Measurements from ENCODE around the gene SUPT6H.

The SUPT6H gene

DNA sequence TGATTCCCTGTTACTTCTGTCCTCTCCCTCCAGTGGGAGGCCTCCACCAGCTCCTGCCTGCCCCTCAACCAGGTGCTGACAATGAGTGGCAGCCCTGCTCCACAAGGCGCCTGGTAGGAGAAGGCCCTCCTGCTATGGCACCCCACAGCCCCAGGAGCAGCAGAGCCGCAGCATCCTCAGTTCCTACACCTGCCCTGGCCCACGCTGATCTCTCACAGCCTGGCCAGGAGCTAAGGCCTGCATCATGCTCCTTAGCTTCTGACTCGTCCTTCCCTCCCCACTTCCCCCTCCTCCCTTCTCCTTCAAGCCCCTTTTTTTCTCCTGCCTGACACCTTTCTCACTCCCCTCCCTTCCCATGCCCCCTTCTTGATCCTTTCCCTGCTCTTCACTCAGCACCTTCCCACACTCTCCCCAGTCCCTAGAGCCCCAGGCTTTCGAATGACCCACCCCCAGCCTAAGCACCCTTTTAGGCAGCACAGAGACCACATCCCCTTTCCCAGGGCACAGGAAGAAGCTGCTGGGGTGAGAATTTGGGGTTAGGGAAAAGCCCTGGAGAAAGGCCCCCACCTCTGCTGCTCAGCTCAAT is 43.2 kb downstream of the SUPT6H start:
- DNase-seq: no peak
- Histone ChIP-seq H3K14ac (ENCODE audit: low read length in 2 of 2) (no peak overlapping the region), H3K4me3 (ENCODE audit: insufficient read depth in 1 of 2, low read depth in 1 of 2, low read length in 2 of 2) (no peak overlapping the region), H3K79me1 (replicated peaks; ENCODE audit: low read length, poor library complexity, severe bottlenecking) (peaks cover 7% of the 10 kb centered on the region), H3K9me3 (ENCODE audit: control insufficient read depth, low read length) (no peaks in the 10 kb centered on the region), H2BK12ac (ENCODE audit: low read length in 2 of 2) (no peak overlapping the region), H3K36me3 (ENCODE audit: control insufficient read depth in 1 of 2, insufficient read depth in 2 of 2, low read depth in 1 of 2, low read length in 2 of 2) (peaks cover 63 to 67% of the 10 kb centered on the region in 2 experiments), H3K4me1 (ENCODE audit: control insufficient read depth, insufficient read depth, low read depth, low read length) (peaks cover 6% of the 10 kb centered on the region), H3K4ac (ENCODE audit: low read depth in 1 of 2, low read length in 2 of 2) (no peak overlapping the region), H3K27ac (ENCODE audit: low read length, poor library complexity, severe bottlenecking) (no peak overlapping the region), H2AFZ (ENCODE audit: low read depth, low read length) (no peak overlapping the region), H2BK120ac (ENCODE audit: low read depth, low read length) (no peak overlapping the region), H3K23ac (ENCODE audit: low read length in 2 of 2) (no peak overlapping the region), H4K8ac (ENCODE audit: low read length) (no peak overlapping the region), H3K4me2 (ENCODE audit: low read length, poor library complexity, severe bottlenecking) (no peak overlapping the region), H2AK5ac (ENCODE audit: low read length, severe bottlenecking) (no peak overlapping the region), H3K18ac (ENCODE audit: low read depth in 1 of 2, low read length in 2 of 2) (no peak overlapping the region), H2BK5ac (ENCODE audit: low read depth, low read length, poor library complexity, severe bottlenecking) (no peak overlapping the region), H4K91ac (ENCODE audit: low read length) (no peak overlapping the region), H3K27me3 (ENCODE audit: control insufficient read depth in 1 of 2, insufficient read depth in 1 of 2, low read length in 2 of 2) (no peaks in the 10 kb centered on the region), H2BK15ac (ENCODE audit: low read depth, poor library complexity, severe bottlenecking) (no peak overlapping the region), H3K9ac (ENCODE audit: low read length) (no peak overlapping the region)
- 76% methylated on average over 5 of the region's 5 CpGs for WGBS

GRCh38 chr17:28705728-28706334 is 43.8 kb downstream of the SUPT6H start:
- no peak overlapping the region for H2BK5ac ChIP-seq (ENCODE audit: low read depth, low read length, poor library complexity, severe bottlenecking)
- H3K36me3 ChIP-seq (ENCODE audit: control insufficient read depth in 1 of 2, insufficient read depth in 2 of 2, low read depth in 1 of 2, low read length in 2 of 2): peaks cover 57 to 60% of the 10 kb centered on the region in 2 experiments
- no peak overlapping the region for H3K4me3 ChIP-seq (ENCODE audit: insufficient read depth in 1 of 2, low read depth in 1 of 2, low read length in 2 of 2)
- H2BK120ac ChIP-seq (ENCODE audit: low read depth, low read length): no peak overlapping the region
- H2BK12ac ChIP-seq (ENCODE audit: low read length in 2 of 2): no peak overlapping the region
- H3K79me1 ChIP-seq (replicated peaks; ENCODE audit: low read length, poor library complexity, severe bottlenecking): peaks cover 6% of the 10 kb centered on the region
- H2BK15ac ChIP-seq (ENCODE audit: low read depth, poor library complexity, severe bottlenecking): no peak overlapping the region
- no peak for DNase-seq
- H3K9me3 ChIP-seq (ENCODE audit: control insufficient read depth, low read length): no peaks in the 10 kb centered on the region
- H3K18ac ChIP-seq (ENCODE audit: low read depth in 1 of 2, low read length in 2 of 2): no peak overlapping the region
- H3K4ac ChIP-seq (ENCODE audit: low read depth in 1 of 2, low read length in 2 of 2): peak overlapping the region in 1 of 2 experiments; percentile 73
- no peak overlapping the region for H3K14ac ChIP-seq (ENCODE audit: low read length in 2 of 2)
- 97% methylated on average over 8 of the region's 10 CpGs for WGBS
- no peaks in the 10 kb centered on the region for H3K27me3 ChIP-seq (ENCODE audit: control insufficient read depth in 1 of 2, insufficient read depth in 1 of 2, low read length in 2 of 2)
- H2AK5ac ChIP-seq (ENCODE audit: low read length, severe bottlenecking): no peak overlapping the region
- H3K23ac ChIP-seq (ENCODE audit: low read length in 2 of 2): no peak overlapping the region
- H3K4me2 ChIP-seq (ENCODE audit: low read length, poor library complexity, severe bottlenecking): no peak overlapping the region
- H3K9ac ChIP-seq (ENCODE audit: low read length): no peak overlapping the region
- H2AFZ ChIP-seq (ENCODE audit: low read depth, low read length): no peak overlapping the region
- H3K27ac ChIP-seq (ENCODE audit: low read length, poor library complexity, severe bottlenecking): no peak overlapping the region
- H4K91ac ChIP-seq (ENCODE audit: low read length): no peak overlapping the region
- no peak overlapping the region for H4K8ac ChIP-seq (ENCODE audit: low read length)
- peaks cover 6% of the 10 kb centered on the region for H3K4me1 ChIP-seq (ENCODE audit: control insufficient read depth, insufficient read depth, low read depth, low read length)

DNA sequence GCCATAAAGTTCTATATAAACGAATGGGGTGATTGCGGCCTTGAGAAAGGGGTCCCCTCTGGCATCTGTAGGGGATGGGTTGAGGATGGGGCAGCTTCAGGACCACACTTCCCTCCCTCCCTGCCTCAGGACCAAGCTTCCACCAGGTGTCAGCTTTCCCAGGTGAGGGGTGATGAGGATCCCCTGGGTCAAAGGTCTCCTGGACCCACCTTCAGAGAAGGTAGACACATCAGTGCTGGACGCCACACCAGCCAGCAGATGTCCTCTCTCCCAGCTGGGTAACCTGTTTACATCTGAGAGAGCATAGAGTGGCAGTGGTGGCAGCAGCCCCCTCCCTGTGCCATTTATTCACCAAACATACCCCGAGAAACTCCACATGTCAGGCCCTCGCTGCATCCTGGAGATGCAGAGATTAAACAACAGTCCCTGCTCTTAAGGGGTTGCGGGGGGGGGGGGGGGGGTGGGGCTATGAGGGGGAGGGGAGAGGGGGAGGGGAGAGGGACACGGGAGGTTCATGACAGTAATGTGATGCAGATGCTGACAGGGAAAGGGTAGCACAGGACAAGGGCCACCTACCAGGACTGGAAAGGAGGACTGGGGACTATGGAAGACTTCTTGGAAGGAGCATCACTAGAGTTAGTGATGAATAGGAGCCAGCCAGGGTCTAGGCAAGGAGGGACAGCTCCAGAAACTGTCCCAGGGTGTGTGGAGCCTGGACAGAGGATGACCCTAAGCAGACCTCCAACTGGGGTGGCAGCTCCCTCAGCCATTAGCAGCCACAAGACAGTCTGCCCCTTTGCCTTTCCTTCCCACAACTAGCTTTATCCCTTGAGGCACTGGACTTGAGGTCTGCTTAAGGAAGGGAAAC is 44.7 kb downstream of the SUPT6H start:
- Histone ChIP-seq H3K4ac (ENCODE audit: low read depth in 1 of 2, low read length in 2 of 2) (no peak overlapping the region), H2AK5ac (ENCODE audit: low read length, severe bottlenecking) (no peak overlapping the region), H2BK120ac (ENCODE audit: low read depth, low read length) (no peak overlapping the region), H3K36me3 (ENCODE audit: control insufficient read depth in 1 of 2, insufficient read depth in 2 of 2, low read depth in 1 of 2, low read length in 2 of 2) (peaks cover 48 to 51% of the 10 kb centered on the region in 2 experiments), H3K9ac (ENCODE audit: low read length) (no peak overlapping the region), H4K91ac (ENCODE audit: low read length) (no peak overlapping the region), H3K4me2 (ENCODE audit: low read length, poor library complexity, severe bottlenecking) (no peak overlapping the region), H4K8ac (ENCODE audit: low read length) (no peak overlapping the region), H3K4me3 (ENCODE audit: insufficient read depth in 1 of 2, low read depth in 1 of 2, low read length in 2 of 2) (no peak overlapping the region), H3K18ac (ENCODE audit: low read depth in 1 of 2, low read length in 2 of 2) (no peak overlapping the region), H3K9me3 (ENCODE audit: control insufficient read depth, low read length) (no peaks in the 10 kb centered on the region), H2AFZ (ENCODE audit: low read depth, low read length) (no peak overlapping the region), H2BK15ac (ENCODE audit: low read depth, poor library complexity, severe bottlenecking) (peak overlapping the region; percentile 64), H2BK12ac (ENCODE audit: low read length in 2 of 2) (no peak overlapping the region), H2BK5ac (ENCODE audit: low read depth, low read length, poor library complexity, severe bottlenecking) (no peak overlapping the region), H3K4me1 (ENCODE audit: control insufficient read depth, insufficient read depth, low read depth, low read length) (peaks cover 11% of the 10 kb centered on the region), H3K27me3 (ENCODE audit: control insufficient read depth in 1 of 2, insufficient read depth in 1 of 2, low read length in 2 of 2) (no peaks in the 10 kb centered on the region), H3K79me1 (replicated peaks; ENCODE audit: low read length, poor library complexity, severe bottlenecking) (peaks cover 6% of the 10 kb centered on the region), H3K14ac (ENCODE audit: low read length in 2 of 2) (no peak overlapping the region), H3K27ac (ENCODE audit: low read length, poor library complexity, severe bottlenecking) (no peak overlapping the region), H3K23ac (ENCODE audit: low read length in 2 of 2) (no peak overlapping the region)
- DNase-seq: no peak
- no CpG with 5 or more reads among the region's 7 CpGs for WGBS

DNA sequence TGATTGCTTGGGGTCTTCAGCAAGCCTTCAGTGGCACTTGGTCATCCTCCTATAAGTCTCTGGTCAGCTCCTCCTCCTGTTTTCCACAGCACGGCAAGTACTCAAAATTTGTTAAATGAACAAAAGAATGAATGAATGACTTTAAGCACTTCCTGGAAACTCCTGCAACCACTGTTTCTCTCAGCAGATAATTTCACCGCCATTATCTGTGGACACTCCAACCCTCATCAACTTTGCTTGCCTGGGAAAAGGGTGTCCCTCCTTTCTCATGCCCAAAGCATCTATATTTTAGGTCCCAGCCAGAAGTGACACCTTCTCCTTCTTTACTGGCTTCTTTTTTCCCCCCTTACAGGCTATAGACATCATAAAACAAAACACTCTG is 45.3 kb downstream of the SUPT6H start:
- Histone ChIP-seq H3K36me3 (ENCODE audit: control insufficient read depth in 1 of 2, insufficient read depth in 2 of 2, low read depth in 1 of 2, low read length in 2 of 2) (peaks cover 42 to 48% of the 10 kb centered on the region in 2 experiments), H3K14ac (ENCODE audit: low read length in 2 of 2) (no peak overlapping the region), H2BK120ac (ENCODE audit: low read depth, low read length) (no peak overlapping the region), H2BK15ac (ENCODE audit: low read depth, poor library complexity, severe bottlenecking) (no peak overlapping the region), H3K4me1 (ENCODE audit: control insufficient read depth, insufficient read depth, low read depth, low read length) (peaks cover 16% of the 10 kb centered on the region), H2AK5ac (ENCODE audit: low read length, severe bottlenecking) (no peak overlapping the region), H3K18ac (ENCODE audit: low read depth in 1 of 2, low read length in 2 of 2) (no peak overlapping the region), H3K9ac (ENCODE audit: low read length) (no peak overlapping the region), H3K4ac (ENCODE audit: low read depth in 1 of 2, low read length in 2 of 2) (no peak overlapping the region), H4K91ac (ENCODE audit: low read length) (no peak overlapping the region), H3K9me3 (ENCODE audit: control insufficient read depth, low read length) (no peaks in the 10 kb centered on the region), H3K27ac (ENCODE audit: low read length, poor library complexity, severe bottlenecking) (no peak overlapping the region), H3K27me3 (ENCODE audit: control insufficient read depth in 1 of 2, insufficient read depth in 1 of 2, low read length in 2 of 2) (no peaks in the 10 kb centered on the region), H2BK5ac (ENCODE audit: low read depth, low read length, poor library complexity, severe bottlenecking) (no peak overlapping the region), H3K4me3 (ENCODE audit: insufficient read depth in 1 of 2, low read depth in 1 of 2, low read length in 2 of 2) (no peak overlapping the region), H4K8ac (ENCODE audit: low read length) (no peak overlapping the region), H3K4me2 (ENCODE audit: low read length, poor library complexity, severe bottlenecking) (no peak overlapping the region), H3K79me1 (replicated peaks; ENCODE audit: low read length, poor library complexity, severe bottlenecking) (peaks cover 6% of the 10 kb centered on the region), H3K23ac (ENCODE audit: low read length in 2 of 2) (no peak overlapping the region), H2AFZ (ENCODE audit: low read depth, low read length) (no peak overlapping the region), H2BK12ac (ENCODE audit: low read length in 2 of 2) (no peak overlapping the region)
- no peak for DNase-seq
- WGBS: 98% methylated on average over 2 of the region's 2 CpGs
